Measurements from ENCODE around the gene TBC1D22A. TPM values are rescaled to one million over a fixed set of nuclear protein-coding genes. Genes with fewer than 3 reads are reported as not detected.
"Not testable (repeated sequence)": the region's sequence is repeated elsewhere in the genome, so short reads cannot be mapped to it uniquely, and the experiment has no call there.

Gene TBC1D22A
- total RNA-seq, 2 experiments from 2014 or later: 22.3 to 43.9 TPM

DNA sequence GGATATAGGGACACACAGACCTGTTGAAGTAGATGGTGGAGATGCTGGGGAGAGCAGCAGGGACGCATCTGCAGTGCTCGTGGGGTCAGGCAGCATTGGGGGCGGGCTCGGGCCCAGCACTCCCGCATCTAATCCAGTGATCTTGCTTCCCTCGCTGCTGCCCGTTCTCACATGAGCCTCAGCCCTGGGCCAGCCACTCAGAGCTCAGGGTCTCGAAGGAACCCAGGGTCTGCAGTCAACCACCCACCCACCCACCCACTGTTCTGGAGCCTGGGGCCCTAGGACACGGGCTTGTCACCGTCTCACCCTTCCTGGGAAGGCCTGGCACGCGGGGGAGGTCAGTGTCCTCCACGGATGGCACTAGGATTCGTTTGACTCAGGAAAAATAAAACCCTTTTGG is 406.0 kb downstream of the TBC1D22A start:
- Histone ChIP-seq H3K4me2 (ENCODE audit: low read length) (no peak overlapping the region), H3K27ac (ENCODE audit: low read depth, low read length, poor library complexity, severe bottlenecking) (no peak overlapping the region), H3K9me2 (ENCODE audit: insufficient read depth, low read length) (no peaks in the 10 kb centered on the region), H3K9me3 (ENCODE audit: low read length) (0 out of 2 replicates have a peak, but pooled peaks cover 3% of the 10 kb centered on the region), H3K79me2 (ENCODE audit: insufficient read depth, low read depth, low read length) (no peaks in the 10 kb centered on the region), H2AFZ (ENCODE audit: low read length) (no peak overlapping the region), H4K20me1 (ENCODE audit: insufficient read depth, low read length) (no peaks in the 10 kb centered on the region), H3K4me1 (ENCODE audit: insufficient read depth, low read length, poor library complexity, severe bottlenecking) (peaks cover 5% of the 10 kb centered on the region), H3K4me3 (ENCODE audit: low read depth, low read length, poor library complexity, severe bottlenecking) (no peak overlapping the region), H3K36me3 (ENCODE audit: insufficient read depth, low read length) (peaks cover 7% of the 10 kb centered on the region; the same call in 1 of the 2 replicates)
- DNase-seq (ENCODE audit: low spot score): no peak
- CTCF ChIA-PET (ENCODE audit: unreplicated experiment): no interaction called here
- POLR2A ChIA-PET: no interaction called here
- BruUV-seq (replicated peaks): no TSS peak
- TF ChIP-seq, protein P1, sequence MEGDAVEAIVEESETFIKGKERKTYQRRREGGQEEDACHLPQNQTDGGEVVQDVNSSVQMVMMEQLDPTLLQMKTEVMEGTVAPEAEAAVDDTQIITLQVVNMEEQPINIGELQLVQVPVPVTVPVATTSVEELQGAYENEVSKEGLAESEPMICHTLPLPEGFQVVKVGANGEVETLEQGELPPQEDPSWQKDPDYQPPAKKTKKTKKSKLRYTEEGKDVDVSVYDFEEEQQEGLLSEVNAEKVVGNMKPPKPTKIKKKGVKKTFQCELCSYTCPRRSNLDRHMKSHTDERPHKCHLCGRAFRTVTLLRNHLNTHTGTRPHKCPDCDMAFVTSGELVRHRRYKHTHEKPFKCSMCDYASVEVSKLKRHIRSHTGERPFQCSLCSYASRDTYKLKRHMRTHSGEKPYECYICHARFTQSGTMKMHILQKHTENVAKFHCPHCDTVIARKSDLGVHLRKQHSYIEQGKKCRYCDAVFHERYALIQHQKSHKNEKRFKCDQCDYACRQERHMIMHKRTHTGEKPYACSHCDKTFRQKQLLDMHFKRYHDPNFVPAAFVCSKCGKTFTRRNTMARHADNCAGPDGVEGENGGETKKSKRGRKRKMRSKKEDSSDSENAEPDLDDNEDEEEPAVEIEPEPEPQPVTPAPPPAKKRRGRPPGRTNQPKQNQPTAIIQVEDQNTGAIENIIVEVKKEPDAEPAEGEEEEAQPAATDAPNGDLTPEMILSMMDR (conservative IDR thresholded peaks at IDR 0.05; ENCODE audit: low read length): no peak
- no peak for TF ChIP-seq EZH2phosphoT487 (IDR thresholded peaks at IDR 0.05; ENCODE audit: borderline replicate concordance, low read depth, low read length)
- intact Hi-C loops (cut with micrococcal nuclease; ENCODE audit: unreplicated experiment): no loop called here

DNA sequence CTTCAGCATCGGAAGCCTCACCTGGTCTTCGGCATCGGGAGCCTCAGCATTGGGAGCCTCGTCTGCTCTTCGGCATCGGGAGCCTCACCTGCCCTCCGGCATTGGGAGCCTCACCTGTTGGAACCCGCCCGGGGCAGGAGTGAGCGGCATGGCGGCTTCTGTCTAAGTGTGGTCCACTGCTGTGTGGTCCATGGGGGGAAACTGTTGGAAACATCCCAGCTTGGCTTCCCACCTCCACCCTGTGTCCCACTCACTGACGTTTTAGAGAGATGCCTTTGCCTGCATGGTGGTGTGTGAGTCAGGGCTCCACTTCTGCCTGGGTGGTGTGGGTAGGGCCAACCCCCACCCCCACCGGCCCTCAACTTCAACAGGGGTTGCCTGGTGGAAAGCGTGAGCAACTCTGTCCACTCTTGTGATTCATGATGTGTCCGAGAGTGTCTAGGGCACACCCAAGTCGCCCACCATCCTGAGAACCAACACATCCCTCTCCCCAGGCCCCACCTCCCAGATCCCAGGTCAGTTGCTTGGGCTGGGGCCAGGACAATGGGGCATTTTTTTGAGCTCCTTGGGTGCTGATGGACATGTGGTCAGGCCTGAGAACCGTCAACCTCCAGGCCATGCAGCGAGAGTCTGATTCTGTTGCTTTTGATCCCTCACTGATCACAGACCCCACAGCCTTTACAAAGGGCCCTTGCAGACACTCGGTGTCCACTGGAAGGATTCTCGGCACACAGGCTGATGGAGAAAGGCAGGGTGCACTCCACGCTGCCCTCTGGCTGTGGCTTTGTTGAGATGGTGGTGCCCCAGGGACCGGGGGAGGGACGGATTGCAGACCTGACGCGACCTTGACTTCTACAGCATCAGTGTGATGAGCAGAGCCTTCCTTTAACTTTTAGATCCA is 406.7 kb downstream of the TBC1D22A start:
- DNase-seq (ENCODE audit: low spot score): no peak
- 0 out of 2 replicates have a peak, but pooled peaks cover 3% of the 10 kb centered on the region for H3K9me3 ChIP-seq (ENCODE audit: low read length)
- H3K79me2 ChIP-seq (ENCODE audit: insufficient read depth, low read depth, low read length): no peaks in the 10 kb centered on the region
- H3K4me1 ChIP-seq (ENCODE audit: insufficient read depth, low read length, poor library complexity, severe bottlenecking): peaks cover 5% of the 10 kb centered on the region
- H3K27ac ChIP-seq (ENCODE audit: low read depth, low read length, poor library complexity, severe bottlenecking): no peak overlapping the region
- no peak overlapping the region for H2AFZ ChIP-seq (ENCODE audit: low read length)
- CTCF ChIA-PET (ENCODE audit: unreplicated experiment): no interaction called here
- intact Hi-C loops (cut with micrococcal nuclease; ENCODE audit: unreplicated experiment): no loop called here
- no peaks in the 10 kb centered on the region for H4K20me1 ChIP-seq (ENCODE audit: insufficient read depth, low read length)
- POLR2A ChIA-PET: no interaction called here
- H3K4me3 ChIP-seq (ENCODE audit: low read depth, low read length, poor library complexity, severe bottlenecking): no peak overlapping the region
- no TSS peak for BruUV-seq (replicated peaks)
- no peak overlapping the region for H3K4me2 ChIP-seq (ENCODE audit: low read length)
- H3K36me3 ChIP-seq (ENCODE audit: insufficient read depth, low read length): peaks cover 7% of the 10 kb centered on the region; the same call in 1 of the 2 replicates
- H3K9me2 ChIP-seq (ENCODE audit: insufficient read depth, low read length): no peaks in the 10 kb centered on the region
- TF ChIP-seq EZH2phosphoT487 (IDR thresholded peaks at IDR 0.05; ENCODE audit: borderline replicate concordance, low read depth, low read length): no peak
- TF ChIP-seq, protein P1 (conservative IDR thresholded peaks at IDR 0.05; ENCODE audit: low read length): 0 out of 2 replicates have a peak, but pooled peaks have one; percentile 39

DNA sequence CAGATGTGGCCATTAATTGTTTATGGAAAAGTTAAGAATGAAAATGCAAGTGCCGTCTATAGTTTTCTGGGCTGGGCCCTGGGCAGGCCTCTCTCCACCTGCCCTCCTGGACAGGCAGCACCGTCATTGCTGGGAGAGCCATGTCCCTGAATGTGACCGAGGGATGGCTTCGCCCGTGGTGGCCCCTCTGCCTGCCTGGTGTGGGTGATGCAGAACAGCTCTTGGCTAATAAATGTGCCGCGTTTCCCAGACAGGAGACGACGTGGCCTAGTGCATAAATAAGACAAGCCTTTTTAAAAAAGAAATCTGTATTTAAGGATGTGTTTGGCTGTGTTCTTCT is 407.3 kb downstream of the TBC1D22A start:
- H3K36me3 ChIP-seq (ENCODE audit: insufficient read depth, low read length): peaks cover 7% of the 10 kb centered on the region; the same call in 1 of the 2 replicates
- ChIA-PET CTCF (ENCODE audit: unreplicated experiment) (no interaction called here), POLR2A (no interaction called here)
- no peaks in the 10 kb centered on the region for H3K9me2 ChIP-seq (ENCODE audit: insufficient read depth, low read length)
- DNase-seq (ENCODE audit: low spot score): no peak
- intact Hi-C loops (cut with micrococcal nuclease; ENCODE audit: unreplicated experiment): no loop called here
- H3K4me1 ChIP-seq (ENCODE audit: insufficient read depth, low read length, poor library complexity, severe bottlenecking): peaks cover 5% of the 10 kb centered on the region
- no peak for TF ChIP-seq EZH2phosphoT487 (IDR thresholded peaks at IDR 0.05; ENCODE audit: borderline replicate concordance, low read depth, low read length)
- TF ChIP-seq, protein P1 (conservative IDR thresholded peaks at IDR 0.05; ENCODE audit: low read length): no peak
- no peaks in the 10 kb centered on the region for H4K20me1 ChIP-seq (ENCODE audit: insufficient read depth, low read length)
- no peak overlapping the region for H3K27ac ChIP-seq (ENCODE audit: low read depth, low read length, poor library complexity, severe bottlenecking)
- BruUV-seq (replicated peaks): no TSS peak
- no peak overlapping the region for H3K4me2 ChIP-seq (ENCODE audit: low read length)
- H3K4me3 ChIP-seq (ENCODE audit: low read depth, low read length, poor library complexity, severe bottlenecking): no peak overlapping the region
- H2AFZ ChIP-seq (ENCODE audit: low read length): no peak overlapping the region
- H3K9me3 ChIP-seq (ENCODE audit: low read length): 0 out of 2 replicates have a peak, but pooled peaks cover 3% of the 10 kb centered on the region
- no peaks in the 10 kb centered on the region for H3K79me2 ChIP-seq (ENCODE audit: insufficient read depth, low read depth, low read length)

DNA sequence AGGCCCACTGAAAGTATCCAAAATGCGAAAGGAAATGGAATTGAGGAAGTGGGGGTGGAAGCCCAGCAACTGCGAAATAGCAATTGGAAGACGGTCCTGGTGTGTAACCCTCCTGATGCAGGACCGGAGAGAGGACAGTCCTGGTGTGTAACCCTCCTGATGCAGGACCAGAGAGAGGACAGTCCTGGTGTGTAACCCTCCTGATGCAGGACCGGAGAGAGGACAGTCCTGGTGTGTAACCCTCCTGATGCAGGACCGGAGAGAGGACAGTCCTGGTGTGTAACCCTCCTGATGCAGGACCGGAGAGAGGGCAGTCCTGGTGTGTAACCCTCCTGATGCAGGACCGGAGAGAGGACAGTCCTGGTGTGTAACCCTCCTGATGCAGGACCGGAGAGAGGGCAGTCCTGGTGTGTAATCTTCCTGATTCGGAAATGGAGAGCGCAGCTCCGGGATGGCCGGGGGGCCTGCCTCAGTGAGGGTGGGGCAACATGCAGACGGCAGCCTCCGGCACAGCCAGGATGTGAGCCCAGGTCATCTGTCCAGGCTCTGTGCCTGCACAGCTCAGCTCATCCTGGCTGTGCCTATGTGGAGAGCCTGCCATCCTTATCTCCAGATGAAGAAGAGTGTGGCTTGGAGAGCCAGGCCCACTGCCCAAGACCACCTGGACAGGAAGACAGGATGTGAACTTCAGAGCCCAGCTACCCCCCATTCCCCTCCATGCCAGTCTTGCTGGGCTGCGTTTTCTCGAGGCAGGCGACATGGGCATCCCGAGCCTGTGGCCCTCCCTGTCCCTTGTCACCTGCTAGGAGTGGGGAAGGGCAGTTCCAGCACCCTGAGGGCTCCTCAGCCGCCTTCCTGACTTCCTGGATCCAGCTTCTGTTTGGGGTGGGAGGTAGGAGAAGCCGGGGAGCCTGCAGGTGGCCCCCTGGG is 408.3 kb downstream of the TBC1D22A start:
- H4K20me1 ChIP-seq (ENCODE audit: insufficient read depth, low read length); intact Hi-C loops (cut with micrococcal nuclease; ENCODE audit: unreplicated experiment); H3K9me2 ChIP-seq (ENCODE audit: insufficient read depth, low read length); H3K9me3 ChIP-seq (ENCODE audit: low read length); BruUV-seq (replicated peaks); H3K4me1 ChIP-seq (ENCODE audit: insufficient read depth, low read length, poor library complexity, severe bottlenecking); H3K4me3 ChIP-seq (ENCODE audit: low read depth, low read length, poor library complexity, severe bottlenecking); H3K36me3 ChIP-seq (ENCODE audit: insufficient read depth, low read length); H2AFZ ChIP-seq (ENCODE audit: low read length); POLR2A ChIA-PET; CTCF ChIA-PET (ENCODE audit: unreplicated experiment); H3K4me2 ChIP-seq (ENCODE audit: low read length); H3K79me2 ChIP-seq (ENCODE audit: insufficient read depth, low read depth, low read length); DNase-seq (ENCODE audit: low spot score); H3K27ac ChIP-seq (ENCODE audit: low read depth, low read length, poor library complexity, severe bottlenecking): not testable (repeated sequence)

Measured in OCI-LY7 (cell line).